BLaER1 (cell line): ENCODE data around the gene C1orf21.

Experiments
- H3K27ac ChIP-seq: shearing (Covaris generic); formaldehyde crosslinking; 2 replicates; pipeline ENCODE4 v1.8.1; 2022
- H3K27me3 ChIP-seq: shearing (Covaris generic); formaldehyde crosslinking; 2 replicates; pipeline ENCODE4 v1.8.1; 2022
- H3K36me3 ChIP-seq: shearing (Covaris generic); formaldehyde crosslinking; 2 replicates; pipeline ENCODE4 v1.8.1; 2022
- H3K4me1 ChIP-seq: shearing (Covaris generic); formaldehyde crosslinking; 2 replicates; pipeline ENCODE4 v1.8.1; 2022
- H3K4me2 ChIP-seq: shearing (Covaris generic); formaldehyde crosslinking; 2 replicates; pipeline ENCODE4 v1.8.1; 2022
- H3K4me3 ChIP-seq: shearing (Covaris generic); formaldehyde crosslinking; 2 replicates; pipeline ENCODE4 v1.8.1; 2022
- H3K9ac ChIP-seq: shearing (Covaris generic); formaldehyde crosslinking; 2 replicates; pipeline ENCODE4 v1.8.1; 2022
- H3K9me3 ChIP-seq: shearing (Covaris generic); formaldehyde crosslinking; 2 replicates; pipeline ENCODE4 v1.8.1; 2022
- H4K20me1 ChIP-seq: shearing (Covaris generic); formaldehyde crosslinking; 2 replicates; pipeline ENCODE4 v1.8.1; 2022
- Cebpa-rat ChIP-seq: shearing (Covaris generic); IDR thresholded peaks from 2 replicates; pipeline ENCODE4 v1.8.1; 2022

Gene C1orf21

DNA sequence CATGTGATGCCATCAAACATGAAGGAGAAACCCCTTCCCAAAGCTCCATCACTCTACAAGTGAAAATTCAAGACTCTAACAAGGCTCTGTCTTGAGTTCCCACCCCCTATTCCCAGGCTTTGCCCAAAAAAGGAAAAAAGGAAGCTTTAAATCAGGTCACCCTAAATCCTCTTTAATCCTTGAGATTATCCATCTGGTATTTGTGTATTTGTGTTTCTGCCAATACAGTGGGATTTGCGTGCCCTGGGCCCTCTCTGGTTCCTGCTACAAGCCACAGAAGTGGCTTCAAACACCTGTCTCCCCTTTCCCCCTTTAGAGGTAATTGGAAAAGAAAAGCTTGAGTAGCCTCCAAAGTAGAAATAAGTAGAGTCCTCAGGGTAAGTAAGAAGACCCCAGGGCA, 247.5 kb downstream of the C1orf21 start:
- TF ChIP-seq Cebpa-rat = no peak
- Histone ChIP-seq H3K4me1 (no peaks in the 10 kb centered on the region), H3K9ac (no peak overlapping the region), H3K27ac (no peak overlapping the region), H3K27me3 (no peaks in the 10 kb centered on the region), H3K4me2 (no peak overlapping the region), H3K36me3 (no peaks in the 10 kb centered on the region), H3K4me3 (no peak overlapping the region), H3K9me3 (no peaks in the 10 kb centered on the region), H4K20me1 (no peaks in the 10 kb centered on the region)

DNA sequence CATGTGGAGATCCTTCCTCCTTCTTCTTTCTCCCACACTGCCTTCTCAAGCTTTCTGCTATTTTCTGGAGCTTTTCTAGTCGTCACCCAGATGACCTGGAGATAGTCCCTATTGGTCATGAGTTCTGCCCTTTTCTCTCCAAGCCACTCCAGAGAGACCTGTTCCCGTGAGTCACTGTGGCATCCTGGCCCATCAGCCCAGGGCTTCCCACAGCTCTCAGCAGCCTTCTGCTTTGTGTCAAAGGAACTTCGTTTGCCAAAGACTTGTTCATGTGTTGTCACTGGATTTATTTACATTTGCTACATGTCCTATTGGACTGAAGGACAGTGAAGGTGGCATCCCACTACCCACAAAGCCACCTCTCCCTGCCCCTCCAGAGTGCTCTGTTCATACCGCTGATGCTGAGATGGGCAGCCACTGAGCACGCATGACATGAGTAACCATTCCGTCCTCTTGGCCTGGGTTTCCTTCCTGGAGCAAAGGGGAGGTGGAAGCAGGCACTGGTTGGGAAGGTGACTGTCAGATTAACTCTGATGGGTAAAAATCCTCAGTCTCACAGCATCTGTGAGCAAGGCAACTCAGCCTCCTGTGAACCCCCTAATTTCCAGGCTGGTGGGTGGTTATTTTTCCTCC, 248.6 kb downstream of the C1orf21 start:
- no peak for TF ChIP-seq Cebpa-rat
- no peak overlapping the region for H3K9ac ChIP-seq
- no peaks in the 10 kb centered on the region for H3K27me3 ChIP-seq
- no peak overlapping the region for H3K4me2 ChIP-seq
- H3K27ac ChIP-seq = no peak overlapping the region
- no peaks in the 10 kb centered on the region for H3K9me3 ChIP-seq
- no peaks in the 10 kb centered on the region for H3K36me3 ChIP-seq
- no peaks in the 10 kb centered on the region for H4K20me1 ChIP-seq
- H3K4me1 ChIP-seq = no peaks in the 10 kb centered on the region
- H3K4me3 ChIP-seq = no peak overlapping the region

DNA sequence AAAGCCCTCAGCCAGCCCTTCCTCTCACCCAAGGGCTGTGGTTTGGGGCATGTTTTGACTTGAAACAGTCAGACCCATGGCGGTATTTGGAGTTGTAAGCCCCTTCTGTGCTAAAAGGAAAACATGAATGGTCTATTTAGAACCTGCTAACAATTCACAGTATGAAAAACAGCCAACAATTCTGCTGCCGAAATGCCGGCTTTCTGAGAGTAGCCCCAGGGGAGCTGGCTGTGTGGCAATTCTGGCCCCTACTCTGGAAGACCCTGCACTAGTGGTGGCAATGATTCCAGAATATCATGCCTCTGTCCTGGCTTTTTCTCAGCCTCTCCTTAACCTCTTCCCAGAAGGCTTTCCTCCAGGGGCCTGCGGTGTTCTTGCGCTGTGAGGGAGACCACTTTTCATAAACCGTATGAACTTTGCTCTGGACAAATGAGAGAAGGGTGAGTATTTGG, 249.2 kb downstream of the C1orf21 start:
- Histone ChIP-seq H3K9ac (no peak overlapping the region), H3K4me3 (no peak overlapping the region), H3K27ac (no peak overlapping the region), H3K27me3 (no peaks in the 10 kb centered on the region), H3K9me3 (no peaks in the 10 kb centered on the region), H3K4me1 (no peaks in the 10 kb centered on the region), H3K4me2 (no peak overlapping the region), H3K36me3 (no peaks in the 10 kb centered on the region), H4K20me1 (no peaks in the 10 kb centered on the region)
- no peak for TF ChIP-seq Cebpa-rat

DNA sequence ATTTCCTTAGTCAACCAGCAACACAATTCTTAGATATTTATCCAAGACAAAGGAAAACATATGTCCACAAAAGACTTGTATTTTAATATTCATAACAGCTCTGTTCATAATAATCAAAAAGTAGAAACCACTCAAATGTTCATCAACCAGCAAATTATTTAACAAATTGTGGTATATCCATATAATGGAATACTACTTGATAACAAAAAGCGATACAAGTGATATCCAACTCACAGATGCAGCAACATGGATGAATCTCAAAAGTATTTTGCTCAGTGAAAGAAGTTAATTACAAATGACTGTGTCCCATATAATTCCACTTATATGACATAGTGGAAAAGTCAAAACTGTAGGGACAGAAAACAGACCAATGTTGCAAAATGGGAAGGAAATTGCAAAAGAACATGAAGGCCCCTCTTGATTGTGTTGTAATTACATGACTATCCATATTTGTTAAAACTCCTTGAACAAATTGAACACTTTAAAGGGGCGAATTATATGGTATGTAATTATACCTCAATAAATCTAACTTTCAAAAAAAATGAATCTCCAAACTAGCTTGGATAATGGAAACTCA, 250.9 kb downstream of the C1orf21 start:
- Histone ChIP-seq H4K20me1 (no peaks in the 10 kb centered on the region), H3K27me3 (no peaks in the 10 kb centered on the region), H3K4me1 (no peaks in the 10 kb centered on the region), H3K4me3 (no peak overlapping the region), H3K36me3 (no peaks in the 10 kb centered on the region), H3K9me3 (no peaks in the 10 kb centered on the region), H3K4me2 (no peak overlapping the region), H3K27ac (no peak overlapping the region), H3K9ac (no peak overlapping the region)
- TF ChIP-seq Cebpa-rat = no peak

DNA sequence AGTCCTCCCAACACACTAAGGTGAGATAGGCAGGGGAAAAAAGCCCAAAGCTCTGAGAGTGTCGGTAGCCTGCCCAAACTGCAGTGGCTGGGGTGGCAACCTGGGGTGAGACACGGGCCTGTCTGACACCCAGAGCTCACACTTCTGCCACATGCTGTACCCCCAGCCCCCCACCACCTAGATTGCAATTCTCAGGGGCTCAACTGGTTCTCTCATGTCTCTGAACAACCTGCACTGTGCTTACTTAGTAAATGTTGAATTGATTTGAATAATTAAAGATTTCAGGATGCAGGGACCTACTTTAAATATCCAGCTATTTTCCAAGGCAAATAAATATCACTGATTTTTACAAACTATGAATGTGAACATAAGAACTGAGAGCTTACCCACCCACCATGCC, 252.4 kb downstream of the C1orf21 start:
- no peak overlapping the region for H3K4me2 ChIP-seq
- H3K4me1 ChIP-seq = no peaks in the 10 kb centered on the region
- no peaks in the 10 kb centered on the region for H3K9me3 ChIP-seq
- no peak overlapping the region for H3K27ac ChIP-seq
- no peak overlapping the region for H3K9ac ChIP-seq
- no peaks in the 10 kb centered on the region for H4K20me1 ChIP-seq
- TF ChIP-seq Cebpa-rat = no peak
- no peaks in the 10 kb centered on the region for H3K36me3 ChIP-seq
- no peaks in the 10 kb centered on the region for H3K27me3 ChIP-seq
- no peak overlapping the region for H3K4me3 ChIP-seq

DNA sequence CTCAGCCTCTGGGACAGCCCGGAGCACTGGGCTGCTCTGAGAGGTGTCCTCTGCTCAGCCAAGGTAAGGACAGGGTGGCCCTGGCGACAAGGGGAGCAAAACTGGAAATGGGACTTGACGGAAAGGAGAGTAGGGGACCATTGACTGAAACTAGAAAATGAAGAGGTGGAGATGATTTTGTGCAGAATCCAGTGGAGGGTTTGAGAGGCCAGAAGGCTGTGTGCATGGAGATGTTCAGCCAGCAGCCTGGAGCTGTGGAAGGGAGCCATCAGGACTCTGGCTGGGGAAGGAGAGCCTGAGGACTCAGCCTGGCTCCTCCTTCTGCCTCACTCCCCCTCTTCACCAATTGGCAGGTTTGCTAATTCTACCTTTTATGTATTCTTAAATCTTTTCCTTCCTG, 253.7 kb downstream of the C1orf21 start:
- H4K20me1 ChIP-seq = no peaks in the 10 kb centered on the region
- no peak for TF ChIP-seq Cebpa-rat
- no peak overlapping the region for H3K27ac ChIP-seq
- no peaks in the 10 kb centered on the region for H3K27me3 ChIP-seq
- no peaks in the 10 kb centered on the region for H3K9me3 ChIP-seq
- H3K4me1 ChIP-seq = no peaks in the 10 kb centered on the region
- H3K36me3 ChIP-seq = no peaks in the 10 kb centered on the region
- no peak overlapping the region for H3K9ac ChIP-seq
- no peak overlapping the region for H3K4me2 ChIP-seq
- no peak overlapping the region for H3K4me3 ChIP-seq

DNA sequence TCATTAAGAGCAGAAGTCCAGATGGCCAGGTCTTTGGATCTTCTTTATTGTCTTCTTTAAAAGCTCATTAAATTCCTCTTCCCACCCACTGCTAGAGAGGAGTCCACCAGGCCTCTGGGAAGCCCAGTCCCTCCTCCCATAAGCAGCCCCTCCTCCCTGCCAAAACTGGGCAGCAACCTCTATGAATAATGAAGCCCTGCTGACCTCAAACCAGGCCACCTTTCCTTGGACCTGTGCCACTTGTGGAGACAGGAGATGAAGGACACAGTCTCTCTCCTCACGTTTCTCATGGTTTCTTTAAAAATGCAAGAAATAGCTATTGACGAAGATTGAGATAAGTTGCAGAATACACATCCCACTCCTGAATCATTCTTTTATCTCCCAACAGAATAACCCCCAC, 255.1 kb downstream of the C1orf21 start:
- no peak overlapping the region for H3K4me2 ChIP-seq
- no peaks in the 10 kb centered on the region for H3K27me3 ChIP-seq
- no peak overlapping the region for H3K4me3 ChIP-seq
- no peaks in the 10 kb centered on the region for H3K9me3 ChIP-seq
- no peaks in the 10 kb centered on the region for H4K20me1 ChIP-seq
- no peak for TF ChIP-seq Cebpa-rat
- no peaks in the 10 kb centered on the region for H3K4me1 ChIP-seq
- H3K9ac ChIP-seq = no peak overlapping the region
- no peaks in the 10 kb centered on the region for H3K36me3 ChIP-seq
- H3K27ac ChIP-seq = no peak overlapping the region

DNA sequence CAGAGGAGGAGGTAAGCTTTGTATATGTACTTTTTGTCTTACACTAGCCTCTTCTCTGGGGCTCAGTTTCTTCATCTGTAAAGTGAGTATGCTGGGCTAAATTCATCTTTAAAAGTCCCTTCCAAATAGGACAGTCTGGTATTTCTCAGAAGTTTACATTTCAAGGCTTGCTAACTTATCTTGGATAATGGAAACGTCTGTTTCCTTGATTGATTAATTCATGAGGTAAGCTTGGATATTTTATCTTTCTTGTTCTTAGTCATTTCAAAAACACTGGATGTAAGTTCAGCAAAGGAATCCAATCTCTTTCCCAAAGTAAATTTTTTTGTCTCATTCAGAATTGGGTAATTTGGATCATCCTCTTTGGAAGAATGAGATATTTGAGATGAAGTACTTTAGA, 256.8 kb downstream of the C1orf21 start:
- Histone ChIP-seq H3K36me3 (no peaks in the 10 kb centered on the region), H3K9me3 (peaks cover 2% of the 10 kb centered on the region), H3K4me2 (no peak overlapping the region), H3K27ac (no peak overlapping the region), H3K9ac (no peak overlapping the region), H4K20me1 (no peaks in the 10 kb centered on the region), H3K27me3 (no peaks in the 10 kb centered on the region), H3K4me1 (no peaks in the 10 kb centered on the region), H3K4me3 (no peak overlapping the region)
- no peak for TF ChIP-seq Cebpa-rat

DNA sequence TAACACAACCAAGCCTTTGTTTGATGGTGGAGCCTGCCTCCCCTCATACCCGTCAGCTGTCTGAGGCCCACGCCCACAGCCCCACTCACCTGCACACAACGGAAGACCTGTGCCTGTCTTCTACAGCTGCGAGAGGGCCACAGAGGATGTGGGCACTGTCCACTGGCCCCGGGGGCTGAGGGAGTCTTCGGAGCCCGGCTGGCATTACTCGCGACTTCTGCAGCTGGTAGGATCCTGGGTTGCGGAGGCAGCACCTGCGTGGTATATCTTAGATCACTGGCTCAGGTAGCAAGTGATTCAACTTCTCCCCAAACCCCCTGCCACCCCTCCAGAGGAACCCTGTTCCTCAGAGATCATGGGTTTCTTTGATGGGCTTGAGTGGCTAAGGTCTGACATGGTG, 257.9 kb downstream of the C1orf21 start:
- Histone ChIP-seq H3K4me3 (no peak overlapping the region), H4K20me1 (no peaks in the 10 kb centered on the region), H3K27ac (no peak overlapping the region), H3K9ac (no peak overlapping the region), H3K27me3 (no peaks in the 10 kb centered on the region), H3K36me3 (no peaks in the 10 kb centered on the region), H3K4me1 (no peaks in the 10 kb centered on the region), H3K4me2 (no peak overlapping the region), H3K9me3 (peaks cover 10% of the 10 kb centered on the region)
- TF ChIP-seq Cebpa-rat = no peak

DNA sequence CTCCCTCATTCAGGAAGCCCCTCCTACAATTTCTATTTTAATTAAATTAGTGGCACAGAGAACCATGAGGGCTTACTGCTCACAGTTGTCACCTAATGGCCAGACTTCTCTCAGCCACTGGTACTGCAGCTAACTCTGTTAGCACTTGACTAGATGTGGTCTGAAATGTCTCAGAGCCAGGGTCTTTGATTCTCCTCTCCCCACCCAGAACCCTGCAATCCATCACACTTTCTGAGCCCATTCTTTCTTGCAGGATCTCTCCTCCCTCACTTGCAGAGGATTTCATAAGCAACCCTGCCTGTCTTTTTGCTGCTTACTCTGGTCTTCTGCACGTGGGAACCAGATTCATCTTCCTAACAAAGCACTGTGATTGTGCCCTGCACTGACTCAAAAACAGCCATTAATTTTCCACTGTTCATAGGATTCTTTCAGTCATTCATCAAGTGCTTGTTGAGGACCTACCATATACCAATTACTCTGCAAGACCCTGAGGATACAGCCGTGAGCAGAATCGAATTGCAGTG, 259.4 kb downstream of the C1orf21 start:
- Histone ChIP-seq H3K9ac (no peak overlapping the region), H4K20me1 (no peaks in the 10 kb centered on the region), H3K4me3 (no peak overlapping the region), H3K27me3 (no peaks in the 10 kb centered on the region), H3K4me1 (no peaks in the 10 kb centered on the region), H3K36me3 (no peaks in the 10 kb centered on the region), H3K27ac (no peak overlapping the region), H3K9me3 (peaks cover 10% of the 10 kb centered on the region), H3K4me2 (no peak overlapping the region)
- no peak for TF ChIP-seq Cebpa-rat
